SK-N-SH (cell line): ENCODE measurements around the gene TIE1. TPM values are rescaled to one million over a fixed set of nuclear protein-coding genes. Genes with fewer than 3 reads are reported as not detected.

Experiments
- CTCF ChIA-PET: fragments of 300-600, 350-600 bp; formaldehyde crosslinking; extraction: SDS; loops from one replicate; lab custom pipeline; 2021; lab: Yijun Ruan, JAX
- POLR2A ChIA-PET: fragments of 350-600 bp; sonication (Branson Sonifier 250); formaldehyde crosslinking; extraction: SDS; loops from one replicate; lab custom pipeline; 2020; ENCODE audit warnings: antibody characterized with exemption, inconsistent platforms; lab: Yijun Ruan, JAX
- DNase-seq: peaks from one replicate; pipeline ENCODE4 v3.0.0; 2012
- H2AFZ ChIP-seq: fragments of 200-600 bp; sonication (generic); 2 replicates; pipeline ENCODE4 v1.8.1; 2016; ENCODE audit warnings: antibody characterized with exemption, mild to moderate bottlenecking, low read depth
- H3F3A ChIP-seq: fragments of 200-600 bp; sonication (generic); replicated peaks from 2 replicates; pipeline ENCODE3; 2016; ENCODE audit warnings: antibody characterized with exemption, mild to moderate bottlenecking; ENCODE audit not compliant: insufficient read depth
- H3K27ac ChIP-seq, 2 experiments: fragments of 200-500 bp in 1 of 2; fragments of 200-600 bp in 1 of 2; sonication (Bioruptor generic) in 1 of 2; sonication (generic), shearing (Covaris generic) in 1 of 2; 2 replicates each; pipeline versions ENCODE4 v1.5.1 to v1.6.1; 2014 to 2016; ENCODE audit warnings: low read depth in 2 of 2, inconsistent platforms in 1 of 2, low read length in 1 of 2, mild to moderate bottlenecking in 1 of 2, mixed read lengths in 1 of 2
- H3K27me3 ChIP-seq: fragments of 200-600 bp; sonication (generic), shearing (Covaris generic); 2 replicates; pipeline ENCODE4 v1.6.1; 2016; ENCODE audit warnings: mixed run types; ENCODE audit not compliant: insufficient read depth
- H3K36me3 ChIP-seq, 2 experiments: fragments of 200-500 bp in 1 of 2; fragments of 200-600 bp in 1 of 2; sonication (Bioruptor generic) in 1 of 2; sonication (generic) in 1 of 2; replicated peaks in 1 of 2; 2 replicates each; pipeline versions ENCODE3 to v1.5.1; 2014 to 2016; ENCODE audit warnings: low read length in 1 of 2, mild to moderate bottlenecking in 1 of 2; ENCODE audit not compliant: insufficient read depth in 2 of 2, control insufficient read depth in 1 of 2
- H3K4me1 ChIP-seq, 2 experiments: fragments of 200-500 bp in 1 of 2; fragments of 200-600 bp in 1 of 2; sonication (Bioruptor generic) in 1 of 2; sonication (generic), shearing (Covaris generic) in 1 of 2; 2 replicates each; pipeline versions ENCODE4 v1.5.1 to v1.6.1; 2014 to 2016; ENCODE audit warnings: low read depth in 1 of 2, low read length in 1 of 2, mixed run types in 1 of 2; ENCODE audit not compliant: insufficient read depth in 2 of 2, control insufficient read depth in 1 of 2
- H3K4me2 ChIP-seq: fragments of 200-600 bp; sonication (generic), shearing (Covaris generic); 2 replicates; pipeline ENCODE4 v1.6.1; 2017; ENCODE audit warnings: mixed run types
- H3K4me3 ChIP-seq, 2 experiments: fragments of 200-500 bp in 1 of 2; fragments of 200-600 bp in 1 of 2; sonication (Bioruptor generic) in 1 of 2; sonication (generic), shearing (Covaris generic) in 1 of 2; 2 replicates each; pipeline versions ENCODE4 v1.5.1 to v1.8.1; 2014 to 2016; ENCODE audit warnings: low read depth in 2 of 2, inconsistent platforms in 1 of 2, low read length in 1 of 2, mild to moderate bottlenecking in 1 of 2, mixed read lengths in 1 of 2, moderate library complexity in 1 of 2
- H3K79me2 ChIP-seq: fragments of 200-600 bp; sonication (generic); 2 replicates; pipeline ENCODE4 v1.8.1; 2017; ENCODE audit warnings: mild to moderate bottlenecking; ENCODE audit not compliant: insufficient read depth
- H3K9ac ChIP-seq: fragments of 200-600 bp; sonication (generic); 2 replicates; pipeline ENCODE4 v1.6.1; 2017; ENCODE audit warnings: mixed run types
- H3K9me2 ChIP-seq: fragments of 200-600 bp; sonication (generic); 2 replicates; pipeline ENCODE4 v1.6.1; 2017; ENCODE audit warnings: mixed run types
- H3K9me3 ChIP-seq: fragments of 200-600 bp; sonication (generic); 2 replicates; pipeline ENCODE4 v1.6.1; 2017; ENCODE audit warnings: mixed run types, mild to moderate bottlenecking, moderate library complexity
- H4K20me1 ChIP-seq: fragments of 200-600 bp; sonication (generic); 2 replicates; pipeline ENCODE4 v1.6.1; 2017; ENCODE audit warnings: mild to moderate bottlenecking, mixed run types; ENCODE audit not compliant: insufficient read depth
- CHD2 ChIP-seq: fragments of 150-350 bp; IDR thresholded peaks from 2 replicates; pipeline ENCODE4 v1.6.1; 2018; ENCODE audit warnings: low read length; ENCODE audit not compliant: partially characterized antibody
- CTCF ChIP-seq: fragments of 200-600 bp; sonication (generic); IDR thresholded peaks from 2 replicates; pipeline ENCODE4 v1.6.1; 2017; ENCODE audit warnings: antibody characterized with exemption, mild to moderate bottlenecking, moderate library complexity
- ELF1 ChIP-seq: IDR thresholded peaks from 2 replicates; pipeline ENCODE4 v1.4.0; 2012
- EP300 ChIP-seq, 2 experiments: IDR thresholded peaks; 2 replicates each; pipeline versions ENCODE4 v1.4.0 to v1.6.1; 2012; ENCODE audit warnings: borderline replicate concordance in 1 of 2, low read depth in 1 of 2, low read length in 1 of 2
- EZH2phosphoT487 ChIP-seq: fragments of 200-600 bp; sonication (generic); IDR thresholded peaks from 2 replicates; pipeline ENCODE4 v1.6.1; 2017; ENCODE audit warnings: low read depth, mixed run types, mild to moderate bottlenecking, antibody characterized with exemption, moderate library complexity, borderline replicate concordance
- FOSL2 ChIP-seq: IDR thresholded peaks from 2 replicates; pipeline ENCODE4 v1.4.0; 2012; ENCODE audit warnings: low read depth, mild to moderate bottlenecking, moderate library complexity, borderline replicate concordance
- FOXJ3 ChIP-seq: sonication (generic); formaldehyde crosslinking; IDR thresholded peaks from 2 replicates; pipeline ENCODE4 v1.5.1; 2020; ENCODE audit warnings: mild to moderate bottlenecking, missing genetic modification reagents
- FOXM1 ChIP-seq: IDR thresholded peaks from 2 replicates; pipeline ENCODE4 v1.4.0; 2012; ENCODE audit warnings: low read depth, mild to moderate bottlenecking
- GATA2 ChIP-seq: sonication (generic); formaldehyde crosslinking; IDR thresholded peaks from 2 replicates; pipeline ENCODE4 v1.5.0; 2020; ENCODE audit warnings: mild to moderate bottlenecking, missing genetic modification reagents
- JUND ChIP-seq: IDR thresholded peaks from 2 replicates; pipeline ENCODE4 v1.4.0; 2012
- MEF2A ChIP-seq: IDR thresholded peaks from 2 replicates; pipeline ENCODE4 v1.4.0; 2012; ENCODE audit warnings: low read depth, borderline replicate concordance
- PBX3 ChIP-seq: IDR thresholded peaks from 2 replicates; pipeline ENCODE4; 2012
- POLR2AphosphoS5 ChIP-seq: IDR thresholded peaks from 2 replicates; pipeline ENCODE4 v1.6.1; 2012; ENCODE audit warnings: low read depth, low read length
- RAD21 ChIP-seq: IDR thresholded peaks from 2 replicates; pipeline ENCODE4 v1.6.1; 2012; ENCODE audit warnings: mild to moderate bottlenecking, low read length
- RXRA ChIP-seq: IDR thresholded peaks from 2 replicates; pipeline ENCODE4 v1.4.0; 2012; ENCODE audit warnings: low read depth, mild to moderate bottlenecking, borderline replicate concordance
- SMC3 ChIP-seq: IDR thresholded peaks from 2 replicates; pipeline ENCODE4 v1.6.1; 2012; ENCODE audit warnings: low read depth, low read length, improper control_type of control experiment
- TAF1 ChIP-seq: IDR thresholded peaks from 2 replicates; pipeline ENCODE4 v1.6.1; 2012; ENCODE audit warnings: low read depth, mild to moderate bottlenecking, low read length, moderate library complexity, borderline replicate concordance
- TCF12 ChIP-seq: IDR thresholded peaks from 2 replicates; pipeline ENCODE4 v1.4.0; 2012
- TEAD4 ChIP-seq: IDR thresholded peaks from 2 replicates; pipeline ENCODE4 v1.4.0; 2012; ENCODE audit warnings: mild to moderate bottlenecking, borderline replicate concordance; ENCODE audit not compliant: insufficient read depth
- YY1 ChIP-seq: IDR thresholded peaks from 2 replicates; pipeline ENCODE4 v1.4.0; 2012; ENCODE audit warnings: low read depth, mild to moderate bottlenecking
- ZBTB33 ChIP-seq: IDR thresholded peaks from 2 replicates; pipeline ENCODE4 v1.4.0; 2012; ENCODE audit warnings: low read depth, borderline replicate concordance
- WGBS: methylation state at CpG from one replicate; pipeline ENCODE4 v1.1.6; 2017; ENCODE audit warnings: low lambda C conversion rate; 5-methylcytosine and 5-hydroxymethylcytosine counted together
- polyA plus RNA-seq, 3 experiments: library from polyadenylated mRNA; depleted of rRNA; stranded (reverse); fragments of >200 nt; gene quantifications; 2 replicates each; pipeline ENCODE4 v1.2.3, GENCODE V29; 2012

TIE1 gene
- polyA plus RNA-seq, 1 of the 3 experiments (the other 2 are of a cell fraction): 1.6 TPM

- TF ChIP-seq TAF1: no peak
- no peak for TF ChIP-seq TEAD4
- TF ChIP-seq POLR2AphosphoS5: no peak
- no peak for TF ChIP-seq TCF12
- no peak for TF ChIP-seq RXRA
- TF ChIP-seq GATA2 (CRISPR knock-in tag): no peak
- TF ChIP-seq MEF2A: no peak
- TF ChIP-seq, all 33 proteins: peak for 0
- Histone ChIP-seq H3K9me2 (no peaks in the 10 kb centered on the region), H3K27me3 (peaks cover 15% of the 10 kb centered on the region; the same call in 1 of the 2 replicates), H3F3A (no peaks in the 10 kb centered on the region), H2AFZ (no peak overlapping the region), H3K9ac (no peak overlapping the region), H3K36me3 (no peaks in the 10 kb centered on the region), H4K20me1 (no peaks in the 10 kb centered on the region), H3K4me2 (no peak overlapping the region), H3K79me2 (no peaks in the 10 kb centered on the region), H3K4me1 (no peaks in the 10 kb centered on the region), H3K4me3 (no peak overlapping the region), H3K27ac (no peak overlapping the region), H3K9me3 (peaks cover 3% of the 10 kb centered on the region; the same call in 1 of the 2 replicates)
- DNase-seq: no peak
- ChIA-PET CTCF (interaction anchor here (0.6 to 1.1 kb wide), 2 partner anchors 18 to 1918 kb away, joined by 3 read pairs; no protein-coding TSS in a partner anchor), POLR2A (no interaction called here)
- 29% methylated on average over 8 of the region's 8 CpGs for WGBS
Measured at GRCh38 chr1:43256675-43257570, 43.9 kb upstream of the TIE1 start.

GRCh38 chr1:43258370-43258769 lies 42.4 kb upstream of the TIE1 start:
- H3K36me3 ChIP-seq: no peaks in the 10 kb centered on the region
- no peak overlapping the region for H3K27ac ChIP-seq
- no peak for TF ChIP-seq JUND
- TF ChIP-seq SMC3: no peak
- TF ChIP-seq CTCF: no peak
- TF ChIP-seq FOXJ3 (CRISPR knock-in tag): no peak
- TF ChIP-seq PBX3: no peak
- TF ChIP-seq ZBTB33: no peak
- TF ChIP-seq FOSL2: no peak
- no peak for TF ChIP-seq YY1
- TF ChIP-seq RAD21: no peak
- no peak for TF ChIP-seq FOXM1
- no peak for TF ChIP-seq TAF1
- no peak for TF ChIP-seq EP300 (IDR thresholded peaks at IDR 0.05; ENCODE audit: borderline replicate concordance in 1 of 2, low read depth in 1 of 2, low read length in 1 of 2)
- no peak for TF ChIP-seq EZH2phosphoT487
- TF ChIP-seq ELF1: no peak
- no peak for TF ChIP-seq CHD2
- H3K4me1 ChIP-seq: no peaks in the 10 kb centered on the region
- DNase-seq: no peak
- no peaks in the 10 kb centered on the region for H3F3A ChIP-seq
- H3K9me3 ChIP-seq: peaks cover 7% of the 10 kb centered on the region; the same call in 1 of the 2 replicates
- H3K9ac ChIP-seq: no peak overlapping the region
- H3K27me3 ChIP-seq: peaks cover 5% of the 10 kb centered on the region; the same call in 1 of the 2 replicates
- H4K20me1 ChIP-seq: no peaks in the 10 kb centered on the region
- H3K9me2 ChIP-seq: no peaks in the 10 kb centered on the region
- H3K4me3 ChIP-seq: no peak overlapping the region
- ChIA-PET POLR2A (no interaction called here), CTCF (interaction anchor here (0.7 kb wide), 1 partner anchor 22 kb away, joined by 3 read pairs; no protein-coding TSS in a partner anchor)
- H2AFZ ChIP-seq: no peak overlapping the region
- WGBS: 11% methylated on average over 3 of the region's 3 CpGs
- H3K79me2 ChIP-seq: no peaks in the 10 kb centered on the region
- H3K4me2 ChIP-seq: no peak overlapping the region
